Activated CD4-positive, alpha-beta memory T cell treated with anti-CD3 and anti-CD28 coated beads for 36 hours (primary cell): ENCODE results near the gene PDHA1. TPM values are rescaled to one million over a fixed set of nuclear protein-coding genes. Genes with fewer than 3 reads are reported as not detected.

Experiments
- CTCF ChIA-PET: fragments of 350-600 bp; sonication (Branson Sonifier 250); formaldehyde crosslinking; loops from one replicate; lab custom pipeline; 2021; ENCODE audit warnings: antibody characterized with exemption, inconsistent platforms; lab: Charles Lee
- POLR2A ChIA-PET: fragments of 350-600 bp; sonication (Branson Sonifier 250); formaldehyde crosslinking; loops from one replicate; lab custom pipeline; 2021; ENCODE audit warnings: antibody characterized with exemption; lab: Charles Lee
- DNase-seq: peaks from one replicate; pipeline ENCODE4 v3.0.0-alpha.2; 2020
- H3K27ac Mint-ChIP-seq: one replicate; pipeline ENCODE4 v1.8.0; 2021; ENCODE audit warnings: mixed read lengths
- H3K27me3 Mint-ChIP-seq: one replicate; pipeline ENCODE4 v1.8.0; 2021; ENCODE audit warnings: mixed read lengths
- H3K36me3 Mint-ChIP-seq: one replicate; pipeline ENCODE4 v1.8.0; 2021; ENCODE audit warnings: mixed read lengths
- H3K4me1 Mint-ChIP-seq: one replicate; pipeline ENCODE4 v1.8.0; 2021; ENCODE audit warnings: low read depth, mixed read lengths
- H3K4me3 Mint-ChIP-seq: one replicate; pipeline ENCODE4 v1.8.0; 2021; ENCODE audit warnings: mild to moderate bottlenecking, mixed read lengths
- H3K9me3 Mint-ChIP-seq: one replicate; pipeline ENCODE4 v1.8.0; 2021; ENCODE audit warnings: mixed read lengths
- intact Hi-C: fragments of 100-400 bp; cut with micrococcal nuclease; formaldehyde crosslinking; loops from one replicate; pipeline ENCODE4 v1.15.1; 2023
- total RNA-seq, 2 experiments: library from RNA; stranded (reverse); gene quantifications; one replicate each; pipeline ENCODE4 v1.2.3, GENCODE V29; 2021

PDHA1 gene
- total RNA-seq, 2 experiments from 2014 or later, result 245 TPM

GRCh38 chrX:19350941-19351384 is 7.2 kb downstream of the PDHA1 start:
- Mint-ChIP-seq H3K27me3 (no peaks in the 10 kb centered on the region), H3K36me3 (peaks cover 31% of the 10 kb centered on the region), H3K4me1 (peaks cover 24% of the 10 kb centered on the region), H3K4me3 (no peak overlapping the region), H3K9me3 (no peaks in the 10 kb centered on the region), H3K27ac (peak overlapping the region; percentile 71)
- intact Hi-C loops, result no loop called here
- ChIA-PET CTCF (no interaction called here), POLR2A (interaction anchor here (0.6 kb wide), 1 partner anchor 296 kb away, joined by 4 read pairs; no protein-coding TSS in a partner anchor)
- DNase-seq, result peak; percentile 45

- peaks cover 46% of the 10 kb centered on the region for H3K36me3 Mint-ChIP-seq
Observed at GRCh38 chrX:19354625-19355024, 10.9 kb downstream of the PDHA1 start.

DNA sequence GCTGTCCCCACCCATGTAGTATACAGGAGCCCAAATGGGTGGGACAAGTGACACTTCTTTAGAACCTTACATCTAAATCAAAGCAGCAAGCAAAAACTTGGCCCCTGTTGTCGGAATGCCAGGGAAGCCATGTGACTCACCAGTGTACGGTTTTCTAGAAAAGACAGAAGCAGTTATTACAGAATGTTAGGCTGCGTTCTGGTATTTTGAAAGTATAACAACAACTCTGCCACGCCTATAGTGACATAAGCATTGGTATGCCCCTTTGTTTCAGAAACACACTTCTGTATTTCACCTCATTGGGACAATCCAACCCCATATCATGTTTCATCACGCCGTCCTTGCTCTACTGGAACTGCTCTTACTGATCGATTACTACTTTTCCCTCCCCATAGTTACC is 14.8 kb downstream of the PDHA1 start:
- ChIA-PET POLR2A (no interaction called here), CTCF (no interaction called here)

More at GRCh38 chrX:19354625-19355024, 10.9 kb downstream of the PDHA1 start:
- Mint-ChIP-seq H3K4me1 (peaks cover 11% of the 10 kb centered on the region), H3K27ac (no peak overlapping the region), H3K4me3 (no peak overlapping the region), H3K9me3 (no peaks in the 10 kb centered on the region), H3K27me3 (no peaks in the 10 kb centered on the region)
- CTCF ChIA-PET, result interaction anchor here (1.3 kb wide), 1 partner anchor 18 kb away, joined by 5 read pairs; no protein-coding TSS in a partner anchor
- POLR2A ChIA-PET, result no interaction called here
- intact Hi-C loops, result no loop called here
- no peak for DNase-seq

GRCh38 chrX:19360903-19361302 is 17.2 kb downstream of the PDHA1 start:
- Mint-ChIP-seq H3K36me3 (peaks cover 29% of the 10 kb centered on the region), H3K9me3 (no peaks in the 10 kb centered on the region), H3K4me1 (no peaks in the 10 kb centered on the region), H3K27me3 (no peaks in the 10 kb centered on the region), H3K27ac (no peak overlapping the region), H3K4me3 (no peak overlapping the region)
- CTCF ChIA-PET, result interaction anchor here (1.7 kb wide), 1 partner anchor 11 kb away, joined by 5 read pairs; no protein-coding TSS in a partner anchor
- POLR2A ChIA-PET, result no interaction called here
- no peak for DNase-seq
- intact Hi-C loops, result no loop called here

More for the DNA sequence above, 14.8 kb downstream of the PDHA1 start:
- intact Hi-C loops, result no loop called here
- no peaks in the 10 kb centered on the region for H3K9me3 Mint-ChIP-seq
- no peaks in the 10 kb centered on the region for H3K27me3 Mint-ChIP-seq
- H3K27ac Mint-ChIP-seq, result no peak overlapping the region
- H3K4me3 Mint-ChIP-seq, result no peak overlapping the region
- H3K4me1 Mint-ChIP-seq, result no peaks in the 10 kb centered on the region
- H3K36me3 Mint-ChIP-seq, result peaks cover 24% of the 10 kb centered on the region
- DNase-seq, result no peak

- intact Hi-C loops, result no loop called here
- DNase-seq, result no peak
- Mint-ChIP-seq H3K9me3 (peaks cover 7% of the 10 kb centered on the region), H3K27me3 (no peaks in the 10 kb centered on the region), H3K36me3 (peaks cover 28% of the 10 kb centered on the region), H3K4me1 (no peaks in the 10 kb centered on the region), H3K27ac (no peak overlapping the region), H3K4me3 (no peak overlapping the region)
- ChIA-PET POLR2A (no interaction called here), CTCF (interaction anchor here (1.7 kb wide), 1 partner anchor 11 kb away, joined by 5 read pairs; no protein-coding TSS in a partner anchor)
Observed at GRCh38 chrX:19361701-19362100, 18.0 kb downstream of the PDHA1 start.

DNA sequence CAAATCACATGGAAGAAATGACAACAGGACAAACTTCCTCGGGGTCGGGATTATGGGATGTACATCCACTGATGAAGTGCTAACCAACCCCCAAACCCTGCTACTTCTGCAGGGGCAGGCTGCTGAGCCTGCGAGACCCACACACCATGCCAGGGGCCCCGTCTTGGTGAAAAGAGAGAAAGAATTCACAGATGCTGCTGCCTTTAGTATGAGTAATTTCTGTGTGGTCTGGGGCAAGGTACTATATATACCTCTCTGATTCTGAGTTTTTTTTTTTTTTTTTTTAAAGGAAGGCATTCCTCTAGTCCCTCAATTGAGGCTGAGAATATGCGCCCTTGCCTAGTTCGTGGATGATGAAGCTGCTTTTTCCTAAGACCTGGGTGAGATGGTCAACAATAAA is 24.8 kb downstream of the PDHA1 start:
- no peak overlapping the region for H3K27ac Mint-ChIP-seq
- ChIA-PET CTCF (no interaction called here), POLR2A (no interaction called here)
- intact Hi-C loops, result no loop called here
- peaks cover 13% of the 10 kb centered on the region for H3K36me3 Mint-ChIP-seq
- H3K4me3 Mint-ChIP-seq, result no peak overlapping the region
- H3K27me3 Mint-ChIP-seq, result no peaks in the 10 kb centered on the region
- peaks cover 10% of the 10 kb centered on the region for H3K9me3 Mint-ChIP-seq
- no peak for DNase-seq
- peaks cover 2% of the 10 kb centered on the region for H3K4me1 Mint-ChIP-seq

DNA sequence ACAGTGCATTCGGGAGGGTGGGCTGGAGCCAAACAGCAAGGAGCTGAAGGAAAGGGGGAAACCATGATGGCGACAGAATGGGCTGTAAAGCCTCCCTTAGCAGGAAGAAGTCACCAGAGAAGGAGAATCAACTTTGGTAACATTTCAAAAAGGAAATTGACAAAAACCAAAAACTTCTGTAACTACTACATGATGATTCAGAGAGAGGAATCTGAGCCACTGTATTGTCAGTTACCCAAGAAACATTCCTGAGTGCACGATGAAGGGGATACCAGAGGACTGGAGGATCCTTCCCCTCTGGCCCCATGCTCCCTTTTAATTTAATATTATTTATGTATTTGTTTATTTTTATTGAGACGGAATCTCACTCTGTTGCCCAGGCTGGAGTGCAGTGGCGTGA is 26.3 kb downstream of the PDHA1 start:
- peaks cover 12% of the 10 kb centered on the region for H3K36me3 Mint-ChIP-seq
- H3K9me3 Mint-ChIP-seq, result peaks cover 10% of the 10 kb centered on the region
- no peak overlapping the region for H3K27ac Mint-ChIP-seq
- DNase-seq, result no peak
- CTCF ChIA-PET, result no interaction called here
- H3K27me3 Mint-ChIP-seq, result no peaks in the 10 kb centered on the region
- intact Hi-C loops, result loop anchor here (5.0 to 10.0 kb wide), 3 partner anchors 167 to 755 kb away; no protein-coding TSS in a partner anchor
- H3K4me1 Mint-ChIP-seq, result peaks cover 2% of the 10 kb centered on the region
- POLR2A ChIA-PET, result no interaction called here
- H3K4me3 Mint-ChIP-seq, result no peak overlapping the region

DNA sequence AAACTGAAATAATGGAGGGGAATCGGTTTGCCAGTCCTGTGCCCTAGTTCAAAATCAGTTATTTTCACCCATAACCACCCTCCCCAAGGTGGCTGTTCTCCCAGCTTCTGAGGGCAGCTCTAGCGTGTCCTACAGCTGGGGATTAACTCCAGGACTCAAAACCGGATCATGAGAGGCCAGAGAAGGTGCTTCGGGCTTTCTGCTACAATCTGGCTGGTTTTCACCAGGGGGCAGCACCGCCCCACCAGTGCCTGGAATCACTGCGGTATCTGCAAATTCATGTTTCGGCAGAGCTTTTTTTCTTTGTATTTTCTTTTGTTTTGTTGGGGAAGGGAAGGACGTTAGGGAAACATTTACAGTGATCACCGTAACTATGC is 28.4 kb downstream of the PDHA1 start:
- no peaks in the 10 kb centered on the region for H3K36me3 Mint-ChIP-seq
- ChIA-PET CTCF (interaction anchor here (0.7 to 2.2 kb wide), 16 partner anchors 8 to 696 kb away, joined by 3 to 12 read pairs (median 4); no protein-coding TSS in a partner anchor), POLR2A (no interaction called here)
- intact Hi-C loops, result loop anchor here (2.0 to 10.0 kb wide), 6 partner anchors 143 to 753 kb away; partner anchors contain the start of gene MAP3K15
- H3K4me3 Mint-ChIP-seq, result peak overlapping the region; percentile 73
- no peak overlapping the region for H3K27ac Mint-ChIP-seq
- DNase-seq, result peak; percentile 80
- H3K4me1 Mint-ChIP-seq, result peaks cover 2% of the 10 kb centered on the region
- H3K9me3 Mint-ChIP-seq, result no peaks in the 10 kb centered on the region
- no peaks in the 10 kb centered on the region for H3K27me3 Mint-ChIP-seq

- DNase-seq, result peak; percentile 15
- Mint-ChIP-seq H3K27ac (no peak overlapping the region), H3K4me1 (peaks cover 2% of the 10 kb centered on the region), H3K4me3 (peak overlapping the region; percentile 73), H3K9me3 (no peaks in the 10 kb centered on the region), H3K27me3 (no peaks in the 10 kb centered on the region), H3K36me3 (no peaks in the 10 kb centered on the region)
- ChIA-PET POLR2A (no interaction called here), CTCF (interaction anchor here (0.9 to 2.2 kb wide), 14 partner anchors 10 to 695 kb away, joined by 3 to 12 read pairs (median 4); no protein-coding TSS in a partner anchor)
- intact Hi-C loops, result loop anchor here (2.0 to 10.0 kb wide), 6 partner anchors 142 to 752 kb away; partner anchors contain the start of gene MAP3K15
Observed at GRCh38 chrX:19372547-19373331, 29.0 kb downstream of the PDHA1 start.

GRCh38 chrX:19373351-19373891 is 29.7 kb downstream of the PDHA1 start:
- H3K9me3 Mint-ChIP-seq, result no peaks in the 10 kb centered on the region
- H3K27ac Mint-ChIP-seq, result no peak overlapping the region

GRCh38 chrX:19375546-19375945 is 31.8 kb downstream of the PDHA1 start:
- ChIA-PET CTCF (interaction anchor here (0.7 kb wide), 1 partner anchor 15 kb away, joined by 3 read pairs; no protein-coding TSS in a partner anchor), POLR2A (no interaction called here)

More at GRCh38 chrX:19373351-19373891, 29.7 kb downstream of the PDHA1 start:
- no peak overlapping the region for H3K4me3 Mint-ChIP-seq
- intact Hi-C loops, result loop anchor here (2.0 to 10.0 kb wide), 6 partner anchors 141 to 751 kb away; partner anchors contain the start of gene MAP3K15
- DNase-seq, result peak; percentile 9
- no peaks in the 10 kb centered on the region for H3K36me3 Mint-ChIP-seq
- H3K4me1 Mint-ChIP-seq, result peaks cover 2% of the 10 kb centered on the region
- POLR2A ChIA-PET, result no interaction called here
- CTCF ChIA-PET, result no interaction called here
- no peaks in the 10 kb centered on the region for H3K27me3 Mint-ChIP-seq

DNA sequence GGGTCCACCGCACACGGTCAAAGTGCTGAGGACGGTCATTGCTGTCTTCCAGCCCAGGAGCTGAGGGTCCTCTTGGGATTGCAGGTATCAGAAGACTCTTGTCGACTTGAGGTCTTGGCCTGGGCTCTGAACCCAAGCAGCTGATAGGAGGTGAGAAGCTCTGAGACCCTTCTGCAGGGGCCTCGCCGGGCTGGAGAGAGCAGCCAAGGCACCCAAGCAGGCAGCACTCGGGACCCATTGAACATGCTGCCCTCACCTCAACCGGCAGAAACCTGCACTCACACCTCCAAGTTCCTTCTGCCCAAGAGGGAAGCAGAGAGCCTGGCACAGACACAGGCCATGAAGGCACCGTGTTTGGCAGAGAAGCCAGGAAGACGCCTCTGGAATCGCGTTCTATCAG is 34.1 kb downstream of the PDHA1 start:
- no peak for DNase-seq
- H3K4me3 Mint-ChIP-seq, result no peak overlapping the region
- H3K36me3 Mint-ChIP-seq, result no peaks in the 10 kb centered on the region
- H3K4me1 Mint-ChIP-seq, result no peaks in the 10 kb centered on the region
- no peak overlapping the region for H3K27ac Mint-ChIP-seq
- H3K27me3 Mint-ChIP-seq, result peaks cover 4% of the 10 kb centered on the region
- ChIA-PET POLR2A (no interaction called here), CTCF (interaction anchor here (0.6 kb wide), 1 partner anchor 237 kb away, joined by 3 read pairs; no protein-coding TSS in a partner anchor)
- intact Hi-C loops, result loop anchor here (10.0 kb wide), 1 partner anchor 747 kb away; no protein-coding TSS in a partner anchor
- H3K9me3 Mint-ChIP-seq, result no peaks in the 10 kb centered on the region

More at GRCh38 chrX:19375546-19375945, 31.8 kb downstream of the PDHA1 start:
- Mint-ChIP-seq H3K9me3 (no peaks in the 10 kb centered on the region), H3K4me3 (no peak overlapping the region), H3K4me1 (peaks cover 2% of the 10 kb centered on the region), H3K27me3 (no peaks in the 10 kb centered on the region), H3K36me3 (no peaks in the 10 kb centered on the region), H3K27ac (no peak overlapping the region)
- intact Hi-C loops, result loop anchor here (10.0 kb wide), 1 partner anchor 749 kb away; no protein-coding TSS in a partner anchor
- DNase-seq, result no peak
